ENCODE measurements around the gene CFAP61. TPM values are rescaled to one million over a fixed set of nuclear protein-coding genes. Genes with fewer than 3 reads are reported as not detected.

Gene CFAP61
- total RNA-seq, 1 donor from 2014 or later = not detected

DNA sequence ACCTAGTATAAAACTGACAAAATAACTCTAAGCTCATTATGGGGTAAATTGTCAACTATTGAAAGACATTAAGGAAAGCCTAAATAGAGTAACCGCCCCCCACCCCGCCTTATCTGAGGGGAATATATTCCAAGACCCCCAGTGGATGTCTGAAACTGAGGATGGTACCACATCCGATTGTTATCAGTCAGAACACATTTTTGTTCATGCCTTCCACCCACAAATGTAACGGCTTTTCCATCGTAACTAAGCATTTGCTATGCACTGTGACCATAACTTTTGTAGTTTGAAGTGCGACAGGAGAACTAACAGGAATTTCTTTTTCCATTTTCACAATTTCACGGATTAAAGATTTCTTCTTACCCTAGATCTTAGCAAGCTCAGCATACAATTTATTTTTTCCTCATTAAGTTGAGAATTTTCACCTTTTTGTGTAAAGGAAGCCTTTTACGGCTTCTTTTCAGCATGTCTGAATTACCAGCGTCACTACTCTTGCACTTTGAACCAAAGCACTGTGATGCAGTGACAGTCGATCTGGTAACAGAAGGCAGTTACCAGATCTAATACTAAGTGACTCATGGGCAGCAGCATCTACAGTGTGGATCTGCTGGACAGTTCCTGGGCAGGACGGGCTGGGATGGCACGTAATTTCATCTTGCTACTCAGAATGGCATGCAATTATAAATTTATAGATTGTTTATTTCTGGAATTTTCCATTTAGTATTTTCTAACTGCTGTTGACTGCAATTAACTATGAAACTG is 11.8 kb downstream of the CFAP61 start:
- Histone ChIP-seq H3K9me3 (no peaks in the 10 kb centered on the region), H3K4me1 (no peaks in the 10 kb centered on the region), H3K27ac (no peak overlapping the region), H3K36me3 (no peaks in the 10 kb centered on the region), H3K4me3 (no peak overlapping the region), H3K27me3 (no peaks in the 10 kb centered on the region)
- intact Hi-C loops (cut with DNase I) = no loop called here
- DNase-seq (ENCODE audit: low spot score in 2 of 2) = no peak
- TF ChIP-seq, protein P1, sequence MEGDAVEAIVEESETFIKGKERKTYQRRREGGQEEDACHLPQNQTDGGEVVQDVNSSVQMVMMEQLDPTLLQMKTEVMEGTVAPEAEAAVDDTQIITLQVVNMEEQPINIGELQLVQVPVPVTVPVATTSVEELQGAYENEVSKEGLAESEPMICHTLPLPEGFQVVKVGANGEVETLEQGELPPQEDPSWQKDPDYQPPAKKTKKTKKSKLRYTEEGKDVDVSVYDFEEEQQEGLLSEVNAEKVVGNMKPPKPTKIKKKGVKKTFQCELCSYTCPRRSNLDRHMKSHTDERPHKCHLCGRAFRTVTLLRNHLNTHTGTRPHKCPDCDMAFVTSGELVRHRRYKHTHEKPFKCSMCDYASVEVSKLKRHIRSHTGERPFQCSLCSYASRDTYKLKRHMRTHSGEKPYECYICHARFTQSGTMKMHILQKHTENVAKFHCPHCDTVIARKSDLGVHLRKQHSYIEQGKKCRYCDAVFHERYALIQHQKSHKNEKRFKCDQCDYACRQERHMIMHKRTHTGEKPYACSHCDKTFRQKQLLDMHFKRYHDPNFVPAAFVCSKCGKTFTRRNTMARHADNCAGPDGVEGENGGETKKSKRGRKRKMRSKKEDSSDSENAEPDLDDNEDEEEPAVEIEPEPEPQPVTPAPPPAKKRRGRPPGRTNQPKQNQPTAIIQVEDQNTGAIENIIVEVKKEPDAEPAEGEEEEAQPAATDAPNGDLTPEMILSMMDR (IDR thresholded peaks at IDR 0.05) = no peak

DNA sequence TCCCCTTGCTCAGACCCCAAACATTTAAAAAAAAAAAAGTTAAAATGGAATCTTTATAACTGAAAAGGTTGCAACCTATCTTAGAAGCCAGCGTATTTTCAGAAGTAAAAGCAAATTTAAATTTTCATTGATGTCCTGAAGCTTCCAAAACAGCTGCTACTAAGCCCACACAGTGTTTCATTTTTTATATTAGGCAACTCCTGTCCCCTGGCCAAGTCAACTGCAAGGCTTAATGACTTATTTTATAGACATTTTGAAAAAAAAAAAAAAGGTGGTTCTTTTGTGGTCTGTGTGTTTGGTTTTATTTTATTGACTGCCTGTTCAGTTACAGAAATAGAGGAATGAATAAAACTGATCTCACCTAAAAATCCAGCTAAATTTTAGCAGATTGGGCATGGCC is 13.0 kb downstream of the CFAP61 start:
- no peak for DNase-seq (ENCODE audit: low spot score in 2 of 2)
- Histone ChIP-seq H3K27ac (no peak overlapping the region), H3K27me3 (no peaks in the 10 kb centered on the region), H3K4me3 (no peak overlapping the region), H3K4me1 (no peaks in the 10 kb centered on the region), H3K36me3 (no peaks in the 10 kb centered on the region), H3K9me3 (no peaks in the 10 kb centered on the region)
- intact Hi-C loops (cut with DNase I) = no loop called here
- TF ChIP-seq, protein P1 (IDR thresholded peaks at IDR 0.05) = no peak

DNA sequence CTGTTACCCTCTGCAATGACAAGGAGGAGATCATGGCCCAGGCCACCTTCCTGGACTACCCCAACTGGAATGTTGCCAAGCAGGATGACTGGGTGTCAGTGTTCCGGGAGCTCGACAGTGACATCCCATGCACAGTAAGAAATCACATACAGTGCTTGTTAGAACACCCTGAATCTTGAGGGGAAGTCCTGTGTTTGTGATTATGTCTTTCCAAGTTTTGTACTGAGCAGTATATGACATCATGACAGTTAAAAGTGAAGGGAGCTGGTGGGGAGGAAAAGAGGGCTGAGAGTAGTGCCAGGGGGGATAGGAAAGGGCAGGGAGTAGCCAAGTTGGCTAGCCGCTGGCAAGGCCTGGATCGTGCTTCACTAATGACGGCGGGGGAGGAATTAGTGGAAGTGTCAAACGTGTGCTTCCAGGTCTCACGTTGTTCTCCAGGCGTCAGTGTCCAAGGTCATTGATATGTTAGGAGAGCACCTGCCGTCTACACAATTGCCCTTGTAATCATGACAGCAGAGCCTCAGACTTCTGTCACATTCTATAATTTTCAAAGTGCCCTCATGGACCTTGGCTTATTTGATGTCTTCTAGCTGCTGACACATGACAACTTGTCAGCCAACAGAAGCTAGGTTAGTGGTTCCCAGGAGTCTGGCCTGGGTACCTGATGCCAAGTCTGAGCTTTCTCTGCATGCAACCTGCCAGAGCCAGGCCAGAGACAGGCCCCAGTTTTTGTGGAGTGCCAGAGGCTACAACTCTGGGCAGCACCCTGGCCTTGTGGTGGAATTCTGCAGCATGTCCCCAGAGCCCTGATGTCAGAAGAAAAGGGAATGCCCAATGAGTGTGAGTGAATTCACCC is 18.8 kb downstream of the CFAP61 start:
- Histone ChIP-seq H3K36me3 (no peaks in the 10 kb centered on the region), H3K4me1 (no peaks in the 10 kb centered on the region), H3K27me3 (no peaks in the 10 kb centered on the region), H3K27ac (no peak overlapping the region), H3K4me3 (no peak overlapping the region), H3K9me3 (no peaks in the 10 kb centered on the region)
- intact Hi-C loops (cut with DNase I) = no loop called here
- no peak for DNase-seq (ENCODE audit: low spot score in 2 of 2)
- TF ChIP-seq, protein P1 (IDR thresholded peaks at IDR 0.05) = no peak

DNA sequence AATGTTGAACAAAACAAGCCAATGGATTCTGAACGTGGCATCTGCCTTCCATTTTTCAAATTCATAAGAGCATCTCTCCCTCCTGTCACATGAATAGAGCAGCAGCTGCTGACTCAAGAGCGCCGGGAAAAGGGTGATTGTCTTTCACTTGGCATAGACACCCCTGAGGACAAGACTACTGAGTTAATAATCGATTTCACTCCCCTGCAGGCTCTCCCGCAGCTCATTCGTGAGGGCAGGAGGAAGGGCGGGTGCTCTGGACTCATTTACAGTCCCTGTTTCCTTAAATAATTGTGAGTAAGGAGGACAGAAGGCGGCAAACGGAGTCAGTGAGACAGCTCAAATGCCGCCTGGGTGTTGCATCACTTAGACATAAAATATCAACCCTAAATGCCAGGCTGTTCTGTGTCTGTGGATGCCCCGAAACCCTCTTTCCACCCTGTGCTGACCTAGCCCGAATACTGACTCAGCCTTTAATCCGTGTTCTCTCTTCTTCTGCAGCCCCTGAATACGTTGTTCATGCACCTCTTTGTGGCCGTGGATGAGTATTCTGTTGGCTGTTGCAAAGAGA is 21.6 kb downstream of the CFAP61 start:
- no peak overlapping the region for H3K4me3 ChIP-seq
- TF ChIP-seq, protein P1 (IDR thresholded peaks at IDR 0.05) = no peak
- no peaks in the 10 kb centered on the region for H3K4me1 ChIP-seq
- H3K9me3 ChIP-seq = no peaks in the 10 kb centered on the region
- DNase-seq (ENCODE audit: low spot score in 2 of 2) = no peak
- no peaks in the 10 kb centered on the region for H3K36me3 ChIP-seq
- intact Hi-C loops (cut with DNase I) = no loop called here
- no peak overlapping the region for H3K27ac ChIP-seq
- H3K27me3 ChIP-seq = no peaks in the 10 kb centered on the region

DNA sequence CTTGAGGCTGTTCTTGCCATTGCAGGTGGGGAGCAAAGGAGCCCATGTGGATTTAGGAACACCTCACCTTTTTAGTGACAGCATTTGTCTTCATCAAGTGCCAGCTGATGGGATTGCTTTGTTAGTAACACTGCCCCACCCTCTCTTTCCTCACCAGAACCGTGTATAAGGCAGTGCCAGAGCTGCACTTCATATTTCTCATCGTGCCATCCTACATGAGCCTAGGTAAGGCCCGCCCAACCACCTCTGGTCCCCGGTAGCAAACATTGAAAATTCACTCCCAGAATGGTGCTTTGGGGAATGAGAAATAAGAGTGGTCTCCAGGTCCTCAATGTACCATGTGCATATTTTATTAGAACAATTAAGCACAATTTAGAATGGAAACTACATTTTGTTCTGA is 22.7 kb downstream of the CFAP61 start:
- intact Hi-C loops (cut with DNase I) = no loop called here
- Histone ChIP-seq H3K4me3 (no peak overlapping the region), H3K4me1 (no peaks in the 10 kb centered on the region), H3K9me3 (no peaks in the 10 kb centered on the region), H3K36me3 (no peaks in the 10 kb centered on the region), H3K27me3 (no peaks in the 10 kb centered on the region), H3K27ac (no peak overlapping the region)
- TF ChIP-seq, protein P1 (IDR thresholded peaks at IDR 0.05) = no peak
- no peak for DNase-seq (ENCODE audit: low spot score in 2 of 2)

Measured in ascending aorta (tissue), 2 donors.